ENCODE data around the gene JADE3. TPM values are rescaled to one million over a fixed set of nuclear protein-coding genes. Genes with fewer than 3 reads are reported as not detected.

The JADE3 gene
- polyA plus RNA-seq, 1 donor from 2014 or later, result 6.8 TPM

GRCh38 chrX:46991664-46992063, 79.4 kb downstream of the JADE3 start:
- Histone ChIP-seq H3K36me3 (ENCODE audit: insufficient read depth, low read length) (no peaks in the 10 kb centered on the region), H4K20me1 (ENCODE audit: insufficient read depth) (no peaks in the 10 kb centered on the region), H3K9me2 (ENCODE audit: insufficient read depth, low read length) (no peaks in the 10 kb centered on the region), H3K4me3 (ENCODE audit: low read length) (no peak overlapping the region), H3K9ac (ENCODE audit: low read length) (no peak overlapping the region), H3K9me3 (ENCODE audit: low read length) (no peaks in the 10 kb centered on the region), H3K4me2 (ENCODE audit: low read length) (no peak overlapping the region), H3K27ac (ENCODE audit: low read length) (no peak overlapping the region), H3K79me2 (replicated peaks; ENCODE audit: insufficient read depth, low read length) (no peaks in the 10 kb centered on the region), H3K27me3 (ENCODE audit: insufficient read depth, low read depth, low read length) (no peaks in the 10 kb centered on the region), H3F3A (ENCODE audit: insufficient read depth, low read length, poor library complexity, severe bottlenecking) (no peaks in the 10 kb centered on the region), H2AFZ (ENCODE audit: low read depth, low read length) (no peak overlapping the region)
- TF ChIP-seq RAD21 (conservative IDR thresholded peaks at IDR 0.05), result no peak
- no peak for TF ChIP-seq CTCF (IDR thresholded peaks at IDR 0.05; ENCODE audit: poor library complexity, severe bottlenecking)
- TF ChIP-seq EZH2 (IDR thresholded peaks at IDR 0.05; ENCODE audit: borderline replicate concordance, insufficient read depth, low read length, poor library complexity, severe bottlenecking), result no peak
- no peak for TF ChIP-seq REST (IDR thresholded peaks at IDR 0.05; ENCODE audit: borderline replicate concordance)
- TF ChIP-seq POLR2AphosphoS5 (IDR thresholded peaks at IDR 0.05), result no peak
- TF ChIP-seq MXI1 (conservative IDR thresholded peaks at IDR 0.05; ENCODE audit: poor library complexity, severe bottlenecking), result no peak
- TF ChIP-seq EP300 (conservative IDR thresholded peaks at IDR 0.05; ENCODE audit: poor library complexity, severe bottlenecking), result no peak
- no peak for TF ChIP-seq TAF1 (IDR thresholded peaks at IDR 0.05; ENCODE audit: low read depth)
- no peak for TF ChIP-seq SMC3 (conservative IDR thresholded peaks at IDR 0.05; ENCODE audit: poor library complexity)

GRCh38 chrX:46992070-46992469, 79.8 kb downstream of the JADE3 start:
- Histone ChIP-seq H4K20me1 (ENCODE audit: insufficient read depth) (no peaks in the 10 kb centered on the region), H2AFZ (ENCODE audit: low read depth, low read length) (no peak overlapping the region), H3K9me2 (ENCODE audit: insufficient read depth, low read length) (no peaks in the 10 kb centered on the region), H3K27me3 (ENCODE audit: insufficient read depth, low read depth, low read length) (no peaks in the 10 kb centered on the region), H3K36me3 (ENCODE audit: insufficient read depth, low read length) (no peaks in the 10 kb centered on the region), H3F3A (ENCODE audit: insufficient read depth, low read length, poor library complexity, severe bottlenecking) (no peaks in the 10 kb centered on the region), H3K9me3 (ENCODE audit: low read length) (no peaks in the 10 kb centered on the region), H3K4me3 (ENCODE audit: low read length) (no peak overlapping the region), H3K79me2 (replicated peaks; ENCODE audit: insufficient read depth, low read length) (no peaks in the 10 kb centered on the region), H3K9ac (ENCODE audit: low read length) (no peak overlapping the region), H3K27ac (ENCODE audit: low read length) (no peak overlapping the region), H3K4me2 (ENCODE audit: low read length) (no peak overlapping the region)
- TF ChIP-seq POLR2AphosphoS5 (IDR thresholded peaks at IDR 0.05) (no peak), EZH2 (IDR thresholded peaks at IDR 0.05; ENCODE audit: borderline replicate concordance, insufficient read depth, low read length, poor library complexity, severe bottlenecking) (no peak), CTCF (IDR thresholded peaks at IDR 0.05; ENCODE audit: poor library complexity, severe bottlenecking) (no peak), REST (IDR thresholded peaks at IDR 0.05; ENCODE audit: borderline replicate concordance) (no peak), SMC3 (conservative IDR thresholded peaks at IDR 0.05; ENCODE audit: poor library complexity) (no peak), MXI1 (conservative IDR thresholded peaks at IDR 0.05; ENCODE audit: poor library complexity, severe bottlenecking) (no peak), TAF1 (IDR thresholded peaks at IDR 0.05; ENCODE audit: low read depth) (no peak), RAD21 (conservative IDR thresholded peaks at IDR 0.05) (no peak), EP300 (conservative IDR thresholded peaks at IDR 0.05; ENCODE audit: poor library complexity, severe bottlenecking) (no peak)
